DOHH2 (cell line): ENCODE data around the gene GFAP.

Experiments used
- H3F3A ChIP-seq: fragments of 200-600 bp; sonication (generic), shearing (Covaris generic); 2 replicates; pipeline ENCODE4 v1.6.0; 2016; ENCODE audit warnings: antibody characterized with exemption, mild to moderate bottlenecking; ENCODE audit not compliant: control insufficient read depth, insufficient read depth
- H3K27ac ChIP-seq: fragments of 200-600 bp; sonication (generic); 2 replicates; pipeline ENCODE4 v1.5.1; 2014; ENCODE audit warnings: low read depth, mild to moderate bottlenecking, low read length, moderate library complexity
- H3K27me3 ChIP-seq: fragments of 200-600 bp; sonication (generic); 2 replicates; pipeline ENCODE4 v1.6.1; 2014; ENCODE audit warnings: mild to moderate bottlenecking, low read length, mixed read lengths; ENCODE audit not compliant: control insufficient read depth
- H3K36me3 ChIP-seq: fragments of 200-600 bp; sonication (generic); 2 replicates; pipeline ENCODE4 v1.6.1; 2014; ENCODE audit warnings: mild to moderate bottlenecking, low read length, moderate library complexity, mixed read lengths; ENCODE audit not compliant: control insufficient read depth
- H3K4me1 ChIP-seq: fragments of 200-600 bp; sonication (generic); 2 replicates; pipeline ENCODE4 v1.6.1; 2014; ENCODE audit warnings: mild to moderate bottlenecking, low read length, mixed read lengths; ENCODE audit not compliant: control insufficient read depth
- H3K4me2 ChIP-seq: fragments of 200-600 bp; sonication (generic); 2 replicates; pipeline ENCODE4 v1.6.0; 2014; ENCODE audit warnings: mild to moderate bottlenecking, low read length, moderate library complexity
- H3K4me3 ChIP-seq: fragments of 200-600 bp; sonication (generic); 2 replicates; pipeline ENCODE4 v1.5.1; 2014; ENCODE audit warnings: mild to moderate bottlenecking, low read length, mixed read lengths
- H3K79me2 ChIP-seq: fragments of 200-600 bp; sonication (generic); 2 replicates; pipeline ENCODE4 v1.6.1; 2014; ENCODE audit warnings: mild to moderate bottlenecking, low read length, mixed read lengths; ENCODE audit not compliant: control insufficient read depth
- H3K9me2 ChIP-seq: fragments of 200-600 bp; sonication (generic); replicated peaks from 2 replicates; pipeline ENCODE4 v1.6.1; 2014; ENCODE audit warnings: mild to moderate bottlenecking, low read length, mixed read lengths; ENCODE audit not compliant: control insufficient read depth
- H3K9me3 ChIP-seq: fragments of 200-600 bp; sonication (generic); 2 replicates; pipeline ENCODE4 v1.6.1; 2014; ENCODE audit warnings: antibody characterized with exemption, low read length, mixed read lengths; ENCODE audit not compliant: control insufficient read depth, insufficient read depth
- H4K20me1 ChIP-seq: fragments of 200-600 bp; sonication (generic); 2 replicates; pipeline ENCODE4 v1.6.0; 2014; ENCODE audit warnings: low read depth, mild to moderate bottlenecking, antibody characterized with exemption, low read length, moderate library complexity; ENCODE audit not compliant: control insufficient read depth, insufficient read depth
- EZH2phosphoT487 ChIP-seq: fragments of 200-600 bp; sonication (generic); IDR thresholded peaks from 2 replicates; pipeline ENCODE4 v1.6.1; 2017; ENCODE audit warnings: borderline replicate concordance, mild to moderate bottlenecking, antibody characterized with exemption, low read length, moderate library complexity, mixed read lengths
- TF ChIP-seq, protein P1 (sequence below): fragments of 200-600 bp; sonication (generic); IDR thresholded peaks from one replicate; pipeline ENCODE4 v1.5.1; 2014; ENCODE audit warnings: antibody characterized with exemption, mild to moderate bottlenecking, low read depth, low read length; ENCODE audit not compliant: poor library complexity, severe bottlenecking

The GFAP gene

GRCh38 chr17:44887971-44888954, 27.0 kb downstream of the GFAP start:
- no peak for TF ChIP-seq EZH2phosphoT487
- TF ChIP-seq, protein P1, sequence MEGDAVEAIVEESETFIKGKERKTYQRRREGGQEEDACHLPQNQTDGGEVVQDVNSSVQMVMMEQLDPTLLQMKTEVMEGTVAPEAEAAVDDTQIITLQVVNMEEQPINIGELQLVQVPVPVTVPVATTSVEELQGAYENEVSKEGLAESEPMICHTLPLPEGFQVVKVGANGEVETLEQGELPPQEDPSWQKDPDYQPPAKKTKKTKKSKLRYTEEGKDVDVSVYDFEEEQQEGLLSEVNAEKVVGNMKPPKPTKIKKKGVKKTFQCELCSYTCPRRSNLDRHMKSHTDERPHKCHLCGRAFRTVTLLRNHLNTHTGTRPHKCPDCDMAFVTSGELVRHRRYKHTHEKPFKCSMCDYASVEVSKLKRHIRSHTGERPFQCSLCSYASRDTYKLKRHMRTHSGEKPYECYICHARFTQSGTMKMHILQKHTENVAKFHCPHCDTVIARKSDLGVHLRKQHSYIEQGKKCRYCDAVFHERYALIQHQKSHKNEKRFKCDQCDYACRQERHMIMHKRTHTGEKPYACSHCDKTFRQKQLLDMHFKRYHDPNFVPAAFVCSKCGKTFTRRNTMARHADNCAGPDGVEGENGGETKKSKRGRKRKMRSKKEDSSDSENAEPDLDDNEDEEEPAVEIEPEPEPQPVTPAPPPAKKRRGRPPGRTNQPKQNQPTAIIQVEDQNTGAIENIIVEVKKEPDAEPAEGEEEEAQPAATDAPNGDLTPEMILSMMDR = no peak
- no peaks in the 10 kb centered on the region for H3K9me2 ChIP-seq
- H3K9me3 ChIP-seq = no peaks in the 10 kb centered on the region
- no peaks in the 10 kb centered on the region for H3K4me1 ChIP-seq
- H3K4me3 ChIP-seq = no peak overlapping the region
- H3K4me2 ChIP-seq = no peak overlapping the region
- H3K79me2 ChIP-seq = peaks cover 67% of the 10 kb centered on the region
- H3K36me3 ChIP-seq = peaks cover 81% of the 10 kb centered on the region
- H3K27ac ChIP-seq = no peak overlapping the region
- no peaks in the 10 kb centered on the region for H3F3A ChIP-seq
- H3K27me3 ChIP-seq = no peaks in the 10 kb centered on the region
- peaks cover 4% of the 10 kb centered on the region; the same call in 1 of the 2 replicates for H4K20me1 ChIP-seq

DNA sequence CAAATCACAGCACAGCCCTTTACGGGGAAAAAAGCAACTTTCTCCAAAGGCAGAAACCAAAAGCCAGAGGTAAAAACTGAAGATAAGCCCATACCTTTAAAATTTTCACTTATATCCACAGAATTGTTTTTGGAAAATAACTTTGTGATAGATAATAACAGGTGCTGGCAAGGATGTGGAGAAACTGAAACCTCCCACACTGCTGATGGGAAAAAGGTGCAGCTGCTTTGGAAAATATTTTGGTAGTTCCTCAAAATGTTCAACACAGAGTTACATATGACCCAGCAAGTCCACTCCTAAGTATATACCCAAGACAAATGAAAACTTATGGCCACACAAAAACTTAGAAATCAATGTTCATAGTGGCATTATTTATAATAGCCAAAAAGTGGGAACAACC, 28.3 kb downstream of the GFAP start:
- H3K9me2 ChIP-seq = no peaks in the 10 kb centered on the region
- H3K27ac ChIP-seq = no peak overlapping the region
- H3K4me2 ChIP-seq = no peak overlapping the region
- TF ChIP-seq, protein P1 = no peak
- no peak for TF ChIP-seq EZH2phosphoT487
- no peak overlapping the region for H3K4me3 ChIP-seq
- peaks cover 56% of the 10 kb centered on the region for H3K79me2 ChIP-seq
- H4K20me1 ChIP-seq = peaks cover 4% of the 10 kb centered on the region; the same call in 1 of the 2 replicates
- H3K4me1 ChIP-seq = no peaks in the 10 kb centered on the region
- H3K27me3 ChIP-seq = no peaks in the 10 kb centered on the region
- H3K36me3 ChIP-seq = peaks cover 86% of the 10 kb centered on the region
- H3F3A ChIP-seq = no peaks in the 10 kb centered on the region
- no peaks in the 10 kb centered on the region for H3K9me3 ChIP-seq

GRCh38 chr17:44884941-44885340, 30.4 kb downstream of the GFAP start:
- H3K9me3 ChIP-seq = no peaks in the 10 kb centered on the region
- peaks cover 4% of the 10 kb centered on the region; the same call in 1 of the 2 replicates for H4K20me1 ChIP-seq
- no peak overlapping the region for H3K27ac ChIP-seq
- no peaks in the 10 kb centered on the region for H3K9me2 ChIP-seq
- H3F3A ChIP-seq = peaks cover 6% of the 10 kb centered on the region
- H3K79me2 ChIP-seq = peaks cover 35% of the 10 kb centered on the region
- no peaks in the 10 kb centered on the region for H3K27me3 ChIP-seq
- no peak for TF ChIP-seq EZH2phosphoT487
- TF ChIP-seq, protein P1 = no peak
- H3K4me1 ChIP-seq = no peaks in the 10 kb centered on the region
- H3K36me3 ChIP-seq = peaks cover 93% of the 10 kb centered on the region
- H3K4me2 ChIP-seq = no peak overlapping the region
- H3K4me3 ChIP-seq = no peak overlapping the region
